ENCODE measurements around the gene USP24. TPM values are rescaled to one million over a fixed set of nuclear protein-coding genes. Genes with fewer than 3 reads are reported as not detected.
"Not testable (repeated sequence)": the region's sequence is repeated elsewhere in the genome, so short reads cannot be mapped to it uniquely, and the experiment has no call there.

Gene USP24
- total and polyA plus RNA-seq, 5 donors from 2014 or later = 5.7 to 60.9 (median 6.3) TPM

- H3K4me3 Mint-ChIP-seq; H3K9me3 Mint-ChIP-seq; H3K27me3 ChIP-seq (ENCODE audit: control insufficient read depth, insufficient read depth, low read length); H3K9me3 ChIP-seq (ENCODE audit: control insufficient read depth in 2 of 2, low read length in 2 of 2); H3K4me3 ChIP-seq (ENCODE audit: low read depth, low read length); H3K36me3 ChIP-seq (ENCODE audit: control insufficient read depth, insufficient read depth, low read length); H3K27ac Mint-ChIP-seq; H3K4me1 Mint-ChIP-seq; H3K4me1 ChIP-seq (ENCODE audit: control insufficient read depth, insufficient read depth, low read length, poor library complexity, severe bottlenecking); ATAC-seq (ENCODE audit: low read depth in 2 of 2); DNase-seq; H3K36me3 Mint-ChIP-seq; H3K27ac ChIP-seq (ENCODE audit: insufficient read depth, low read length, poor library complexity, severe bottlenecking): not testable (repeated sequence)
- peaks cover 37% of the 10 kb centered on the region for H3K27me3 Mint-ChIP-seq
Measured at GRCh38 chr1:55229726-55230125, 14.6 kb upstream of the USP24 start.

- no peak overlapping the region for H3K4me3 ChIP-seq (ENCODE audit: low read depth, low read length)
- peaks cover 32% of the 10 kb centered on the region for H3K27me3 Mint-ChIP-seq
- H3K27me3 ChIP-seq (ENCODE audit: control insufficient read depth, insufficient read depth, low read length) = no peaks in the 10 kb centered on the region
- peaks cover 0 to 4% (median 1%) of the 10 kb centered on the region in 7 donors for H3K9me3 Mint-ChIP-seq
- ATAC-seq (ENCODE audit: low read depth in 2 of 2) = no peak
- H3K4me1 ChIP-seq (ENCODE audit: control insufficient read depth, insufficient read depth, low read length, poor library complexity, severe bottlenecking) = no peaks in the 10 kb centered on the region
- H3K27ac ChIP-seq (ENCODE audit: insufficient read depth, low read length, poor library complexity, severe bottlenecking) = no peak overlapping the region
- DNase-seq = no peak
- H3K36me3 ChIP-seq (ENCODE audit: control insufficient read depth, insufficient read depth, low read length) = no peaks in the 10 kb centered on the region
- H3K9me3 ChIP-seq (ENCODE audit: control insufficient read depth in 2 of 2, low read length in 2 of 2) = peaks cover 5 to 6% of the 10 kb centered on the region in 2 experiments
- H3K4me1 Mint-ChIP-seq = peaks cover 0 to 9% (median 2%) of the 10 kb centered on the region in 4 donors
- H3K4me3 Mint-ChIP-seq = no peak overlapping the region
- H3K36me3 Mint-ChIP-seq = no peaks in the 10 kb centered on the region
- H3K27ac Mint-ChIP-seq = peak overlapping the region in 1 of 3 donors; percentile 0
Measured at GRCh38 chr1:55225228-55225627, 10.1 kb upstream of the USP24 start.

GRCh38 chr1:55224729-55225128 is 9.6 kb upstream of the USP24 start:
- peaks cover 28% of the 10 kb centered on the region for H3K27me3 Mint-ChIP-seq
- H3K4me3 Mint-ChIP-seq = no peak overlapping the region
- no peak for ATAC-seq (ENCODE audit: low read depth in 2 of 2)

GRCh38 chr1:55222152-55222551 is 7.0 kb upstream of the USP24 start:
- H3K36me3 ChIP-seq (ENCODE audit: control insufficient read depth, insufficient read depth, low read length) = no peaks in the 10 kb centered on the region
- peaks cover 23% of the 10 kb centered on the region for H3K27me3 Mint-ChIP-seq
- no peak overlapping the region for H3K4me3 Mint-ChIP-seq
- H3K36me3 Mint-ChIP-seq = no peaks in the 10 kb centered on the region
- ATAC-seq (ENCODE audit: low read depth in 2 of 2) (no peak), DNase-seq (no peak)
- H3K9me3 ChIP-seq (ENCODE audit: control insufficient read depth in 2 of 2, low read length in 2 of 2) = no peaks in the 10 kb centered on the region
- peaks cover 6 to 26% (median 15%) of the 10 kb centered on the region in 4 donors for H3K4me1 Mint-ChIP-seq
- H3K9me3 Mint-ChIP-seq = peaks cover 0 to 1% (median 0%) of the 10 kb centered on the region in 7 donors
- H3K4me3 ChIP-seq (ENCODE audit: low read depth, low read length) = no peak overlapping the region
- H3K4me1 ChIP-seq (ENCODE audit: control insufficient read depth, insufficient read depth, low read length, poor library complexity, severe bottlenecking) = peaks cover 12% of the 10 kb centered on the region
- H3K27me3 ChIP-seq (ENCODE audit: control insufficient read depth, insufficient read depth, low read length) = no peaks in the 10 kb centered on the region
- H3K27ac ChIP-seq (ENCODE audit: insufficient read depth, low read length, poor library complexity, severe bottlenecking) = no peak overlapping the region
- peak overlapping the region in 1 of 3 donors; percentile 59 for H3K27ac Mint-ChIP-seq

More at GRCh38 chr1:55224729-55225128, 9.6 kb upstream of the USP24 start:
- H3K4me1 ChIP-seq (ENCODE audit: control insufficient read depth, insufficient read depth, low read length, poor library complexity, severe bottlenecking) = no peaks in the 10 kb centered on the region
- no peak for DNase-seq
- H3K27ac ChIP-seq (ENCODE audit: insufficient read depth, low read length, poor library complexity, severe bottlenecking) = no peak overlapping the region
- no peaks in the 10 kb centered on the region for H3K36me3 ChIP-seq (ENCODE audit: control insufficient read depth, insufficient read depth, low read length)
- peaks cover 5 to 6% of the 10 kb centered on the region in 2 experiments for H3K9me3 ChIP-seq (ENCODE audit: control insufficient read depth in 2 of 2, low read length in 2 of 2)
- Mint-ChIP-seq H3K36me3 (no peaks in the 10 kb centered on the region), H3K9me3 (peaks cover 0 to 4% (median 1%) of the 10 kb centered on the region in 7 donors), H3K4me1 (peaks cover 0 to 9% (median 1%) of the 10 kb centered on the region in 4 donors), H3K27ac (no peak overlapping the region)
- no peak overlapping the region for H3K4me3 ChIP-seq (ENCODE audit: low read depth, low read length)
- no peaks in the 10 kb centered on the region for H3K27me3 ChIP-seq (ENCODE audit: control insufficient read depth, insufficient read depth, low read length)

- H3K9me3 Mint-ChIP-seq = peaks cover 0 to 3% (median 0%) of the 10 kb centered on the region in 7 donors
- H3K27me3 ChIP-seq (ENCODE audit: control insufficient read depth, insufficient read depth, low read length) = no peaks in the 10 kb centered on the region
- peaks cover 49% of the 10 kb centered on the region for H3K4me1 ChIP-seq (ENCODE audit: control insufficient read depth, insufficient read depth, low read length, poor library complexity, severe bottlenecking)
- no peaks in the 10 kb centered on the region for H3K9me3 ChIP-seq (ENCODE audit: control insufficient read depth in 2 of 2, low read length in 2 of 2)
- ATAC-seq (ENCODE audit: low read depth in 2 of 2) (peak; percentile 54 to 69), DNase-seq (peak in 2 of 3 donors; percentile 59 to 77)
- H3K4me3 Mint-ChIP-seq = peak overlapping the region; percentile 71 to 100 (median 94)
- H3K4me3 ChIP-seq (ENCODE audit: low read depth, low read length) = peak overlapping the region; percentile 82
- H3K36me3 Mint-ChIP-seq = no peaks in the 10 kb centered on the region
- peaks cover 29 to 60% (median 44%) of the 10 kb centered on the region in 4 donors for H3K4me1 Mint-ChIP-seq
- no peaks in the 10 kb centered on the region for H3K36me3 ChIP-seq (ENCODE audit: control insufficient read depth, insufficient read depth, low read length)
- H3K27ac ChIP-seq (ENCODE audit: insufficient read depth, low read length, poor library complexity, severe bottlenecking) = peak overlapping the region; percentile 90
- peak overlapping the region; percentile 69 to 92 (median 91) for H3K27ac Mint-ChIP-seq
- peaks cover 6% of the 10 kb centered on the region for H3K27me3 Mint-ChIP-seq
Measured at GRCh38 chr1:55217226-55217986, 2.2 kb upstream of the USP24 start.

DNA sequence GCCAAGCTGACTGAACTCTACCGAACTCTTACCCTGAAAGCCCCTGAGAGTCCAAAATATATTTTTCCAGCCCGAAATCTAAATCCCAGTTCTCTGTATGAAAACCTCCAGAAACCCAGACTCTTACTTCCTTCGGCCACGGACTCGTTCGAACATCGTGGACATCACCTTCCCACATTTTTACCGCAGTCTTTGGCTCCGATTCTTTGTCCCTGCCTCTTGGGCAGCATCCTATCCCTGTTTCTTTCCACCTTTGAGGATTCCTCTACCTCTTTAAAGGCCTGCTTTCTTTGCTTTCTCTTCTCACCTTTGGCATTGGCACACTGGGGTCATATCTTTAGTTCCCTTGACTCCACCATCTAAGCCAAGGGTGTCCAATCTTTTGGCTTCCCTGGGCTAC is 932 bp upstream of the USP24 start:
- H3K9me3 ChIP-seq (ENCODE audit: control insufficient read depth in 2 of 2, low read length in 2 of 2) = no peaks in the 10 kb centered on the region
- peaks cover 62% of the 10 kb centered on the region for H3K4me1 ChIP-seq (ENCODE audit: control insufficient read depth, insufficient read depth, low read length, poor library complexity, severe bottlenecking)
- no peaks in the 10 kb centered on the region for H3K27me3 ChIP-seq (ENCODE audit: control insufficient read depth, insufficient read depth, low read length)
- Mint-ChIP-seq H3K4me1 (peaks cover 42 to 70% (median 57%) of the 10 kb centered on the region in 4 donors), H3K4me3 (peak overlapping the region; percentile 92 to 100 (median 96)), H3K36me3 (no peaks in the 10 kb centered on the region), H3K27ac (peak overlapping the region; percentile 94 to 98 (median 97)), H3K27me3 (no peaks in the 10 kb centered on the region), H3K9me3 (peaks cover 0 to 3% (median 0%) of the 10 kb centered on the region in 7 donors)
- peak overlapping the region; percentile 82 for H3K4me3 ChIP-seq (ENCODE audit: low read depth, low read length)
- no peak for ATAC-seq (ENCODE audit: low read depth in 2 of 2)
- peak overlapping the region; percentile 90 for H3K27ac ChIP-seq (ENCODE audit: insufficient read depth, low read length, poor library complexity, severe bottlenecking)
- H3K36me3 ChIP-seq (ENCODE audit: control insufficient read depth, insufficient read depth, low read length) = no peaks in the 10 kb centered on the region
- peak in 1 of 3 donors; percentile 10 for DNase-seq

- H3K36me3 Mint-ChIP-seq = no peaks in the 10 kb centered on the region
- peak overlapping the region in 1 of 3 donors; percentile 89 for H3K27ac Mint-ChIP-seq
- H3K4me1 Mint-ChIP-seq = peaks cover 54 to 77% (median 67%) of the 10 kb centered on the region in 4 donors
- no peaks in the 10 kb centered on the region for H3K36me3 ChIP-seq (ENCODE audit: control insufficient read depth, insufficient read depth, low read length)
- H3K4me3 Mint-ChIP-seq = peak overlapping the region; percentile 23 to 95 (median 76)
- no peaks in the 10 kb centered on the region for H3K9me3 ChIP-seq (ENCODE audit: control insufficient read depth in 2 of 2, low read length in 2 of 2)
- H3K27ac ChIP-seq (ENCODE audit: insufficient read depth, low read length, poor library complexity, severe bottlenecking) = peak overlapping the region; percentile 90
- peaks cover 0 to 3% (median 0%) of the 10 kb centered on the region in 7 donors for H3K9me3 Mint-ChIP-seq
- H3K27me3 Mint-ChIP-seq = no peaks in the 10 kb centered on the region
- H3K27me3 ChIP-seq (ENCODE audit: control insufficient read depth, insufficient read depth, low read length) = no peaks in the 10 kb centered on the region
- H3K4me3 ChIP-seq (ENCODE audit: low read depth, low read length) = peak overlapping the region; percentile 43
- H3K4me1 ChIP-seq (ENCODE audit: control insufficient read depth, insufficient read depth, low read length, poor library complexity, severe bottlenecking) = peaks cover 73% of the 10 kb centered on the region
- peak in 1 of 2 donors; percentile 10 for ATAC-seq (ENCODE audit: low read depth in 2 of 2)
- no peak for DNase-seq
Measured at GRCh38 chr1:55214934-55215193, 300 bp downstream of the USP24 start.
